Tibial nerve (tissue), 4 donors: ENCODE results near the gene TMEM126B. TPM values are rescaled to one million over a fixed set of nuclear protein-coding genes. Genes with fewer than 3 reads are reported as not detected.
A peak's percentile ranks its signal among the peaks of the same experiment; 100 is the strongest.

Experiments used
- DNase-seq, 2 donors: peaks; one replicate each; pipeline ENCODE4 v3.0.0-alpha.2; 2019; ENCODE audit warnings: low spot score in 2 of 2
- H3K27ac ChIP-seq, 4 donors: fragments of 200-600 bp; sonication (generic) in 3 of 4; one replicate each; pipeline ENCODE4 v1.5.1; 2017 to 2019; ENCODE audit warnings: mild to moderate bottlenecking in 1 of 4
- H3K27me3 ChIP-seq, 2 donors: fragments of 200-600 bp; sonication (generic) in 1 of 2; one replicate each; pipeline versions ENCODE4 v1.5.1 to v1.6.0; 2017 to 2019
- H3K36me3 ChIP-seq, 3 donors: fragments of 200-600 bp; sonication (generic); one replicate each; pipeline ENCODE4 v1.5.1; 2018 to 2019
- H3K4me1 ChIP-seq, 4 donors: fragments of 200-600 bp; sonication (generic) in 3 of 4; one replicate each; pipeline ENCODE4 v1.5.1; 2017 to 2019
- H3K4me3 ChIP-seq, 4 donors: fragments of 200-600 bp; sonication (generic) in 3 of 4; one replicate each; pipeline ENCODE4 v1.5.1; 2017 to 2019; ENCODE audit warnings: mild to moderate bottlenecking in 1 of 4, moderate library complexity in 1 of 4
- H3K9me3 ChIP-seq, 4 donors: fragments of 200-600 bp; sonication (generic) in 3 of 4; one replicate each; pipeline ENCODE4 v1.5.1; 2017 to 2019
- CTCF ChIP-seq, 5 experiments: fragments of 200-600 bp in 3 of 5; fragments of 450-650 bp in 2 of 5; sonication (generic) in 3 of 5; IDR thresholded peaks; one replicate each; pipeline ENCODE4 v1.5.1; 2016 to 2019; ENCODE audit warnings: antibody characterized with exemption in 5 of 5, mild to moderate bottlenecking in 3 of 5, moderate library complexity in 2 of 5
- EP300 ChIP-seq, 2 donors: sonication (generic); formaldehyde crosslinking; IDR thresholded peaks; one replicate each; pipeline ENCODE4 v1.6.1; 2017; ENCODE audit warnings: antibody characterized with exemption in 2 of 2, mild to moderate bottlenecking in 1 of 2
- POLR2A ChIP-seq, 2 donors: fragments of 450-650 bp; IDR thresholded peaks; one replicate each; pipeline ENCODE4 v1.6.1; 2017; ENCODE audit warnings: antibody characterized with exemption in 2 of 2, mild to moderate bottlenecking in 2 of 2, moderate library complexity in 2 of 2
- WGBS, 2 donors: methylation state at CpG; one replicate each; pipeline ENCODE4 v1.1.5; 2018; 5-methylcytosine and 5-hydroxymethylcytosine counted together
- total RNA-seq, 4 donors: library from RNA; depleted of rRNA; stranded (reverse); fragments of >200 nt; gene quantifications; one replicate each; pipeline ENCODE4 v1.1.0, GENCODE V29; 2016

TMEM126B gene
- total RNA-seq, 4 donors from 2014 or later: 39.4 to 55.9 (median 46.4) TPM

- Histone ChIP-seq H3K27ac (no peak overlapping the region), H3K4me3 (no peak overlapping the region), H3K4me1 (peaks cover 0 to 5% (median 0%) of the 10 kb centered on the region in 4 donors), H3K9me3 (no peaks in the 10 kb centered on the region), H3K27me3 (no peaks in the 10 kb centered on the region), H3K36me3 (peaks cover 0 to 3% (median 0%) of the 10 kb centered on the region in 3 donors)
- no peak for DNase-seq
- 87 to 88% methylated on average over 6 of the region's 6 CpGs for WGBS, 2 donors
- no peak for TF ChIP-seq POLR2A (IDR thresholded peaks at IDR 0.05)
- no peak for TF ChIP-seq EP300 (IDR thresholded peaks at IDR 0.05)
- no peak for TF ChIP-seq CTCF (IDR thresholded peaks at IDR 0.05)
Measured at GRCh38 chr11:85619499-85619898, 8.9 kb upstream of the TMEM126B start.

- Histone ChIP-seq H3K36me3 (peaks cover 0 to 3% (median 0%) of the 10 kb centered on the region in 3 donors), H3K27me3 (no peaks in the 10 kb centered on the region), H3K4me3 (no peak overlapping the region), H3K9me3 (no peaks in the 10 kb centered on the region), H3K4me1 (peaks cover 0 to 12% (median under 1%) of the 10 kb centered on the region in 4 donors), H3K27ac (no peak overlapping the region)
- no peak for TF ChIP-seq CTCF (IDR thresholded peaks at IDR 0.05)
- no peak for TF ChIP-seq POLR2A (IDR thresholded peaks at IDR 0.05)
- WGBS, 2 donors: 70 to 86% methylated on average over 3 of the region's 3 CpGs
- no peak for DNase-seq
Measured at GRCh38 chr11:85620256-85620655, 8.1 kb upstream of the TMEM126B start.

- no peak for DNase-seq
- H3K27me3 ChIP-seq: no peaks in the 10 kb centered on the region
- 22 to 36% methylated on average over 2 of the region's 2 CpGs for WGBS, 2 donors
- peak overlapping the region in 3 of 4 donors; percentile 92 to 97 (median 97) for H3K27ac ChIP-seq
- H3K36me3 ChIP-seq: peaks cover 0 to 10% (median 0%) of the 10 kb centered on the region in 3 donors
- peak overlapping the region in 3 of 4 donors; percentile 76 to 88 (median 77) for H3K4me3 ChIP-seq
- TF ChIP-seq CTCF (IDR thresholded peaks at IDR 0.05) (no peak), POLR2A (IDR thresholded peaks at IDR 0.05) (no peak), EP300 (IDR thresholded peaks at IDR 0.05) (no peak)
- H3K4me1 ChIP-seq: peaks cover 0 to 52% (median 18%) of the 10 kb centered on the region in 4 donors
- no peaks in the 10 kb centered on the region for H3K9me3 ChIP-seq
Measured at GRCh38 chr11:85626496-85626895, 1.9 kb upstream of the TMEM126B start.

- Histone ChIP-seq H3K4me1 (peaks cover 0 to 52% (median 18%) of the 10 kb centered on the region in 4 donors), H3K27ac (peak within 1 kb of the TSS; percentile 92 to 97 (median 96)), H3K9me3 (no peaks in the 10 kb centered on the region), H3K4me3 (peak within 1 kb of the TSS; percentile 76 to 88 (median 82)), H3K36me3 (peaks cover 0 to 18% (median 0%) of the 10 kb centered on the region in 3 donors), H3K27me3 (no peaks in the 10 kb centered on the region)
- WGBS, 2 donors: 1% methylated on average over 23 of the region's 23 CpGs
- TF ChIP-seq CTCF (IDR thresholded peaks at IDR 0.05) (no peak), POLR2A (IDR thresholded peaks at IDR 0.05) (no peak), EP300 (IDR thresholded peaks at IDR 0.05) (no peak)
- peak in 1 of 2 donors; percentile 35 for DNase-seq
Measured at GRCh38 chr11:85627332-85627997, 928 bp upstream of the TMEM126B start, which contains the start of gene DLG2. Gene DLG2, minus strand, starts transcription at chr11:85627344.

DNA sequence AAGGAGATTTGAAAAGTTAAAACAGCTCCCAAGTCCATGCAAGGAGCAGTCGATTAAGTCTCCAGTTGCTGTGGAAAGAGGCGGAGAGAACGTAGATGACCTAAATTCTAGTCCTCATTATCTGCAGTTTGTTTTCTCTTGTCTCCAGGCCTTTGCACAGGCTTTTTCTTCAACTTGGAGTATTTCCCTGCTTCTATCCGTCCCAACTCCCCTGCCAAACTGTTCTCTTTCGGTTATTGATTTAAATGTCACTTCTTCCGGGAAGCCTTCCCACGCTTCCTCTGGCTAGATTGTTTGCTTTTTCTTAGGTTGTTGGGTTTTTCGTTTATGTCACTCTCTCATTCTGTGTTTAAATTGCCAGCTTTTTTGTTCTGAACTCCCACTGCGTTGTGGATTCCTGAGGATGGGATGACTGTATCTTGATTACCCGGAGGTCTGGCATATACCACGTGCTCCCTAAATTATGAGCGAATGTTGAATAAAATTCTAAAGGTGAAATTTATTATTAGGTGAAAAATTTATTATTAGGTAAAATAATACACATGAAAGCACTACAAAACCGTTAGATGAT lies 463 bp downstream of the TMEM126B start:
- no peak for TF ChIP-seq EP300 (IDR thresholded peaks at IDR 0.05)
- TF ChIP-seq CTCF (IDR thresholded peaks at IDR 0.05): no peak
- no peak for TF ChIP-seq POLR2A (IDR thresholded peaks at IDR 0.05)
- Histone ChIP-seq H3K9me3 (no peaks in the 10 kb centered on the region), H3K27ac (peak overlapping the region; percentile 87 to 97 (median 93)), H3K4me1 (peaks cover 0 to 52% (median 18%) of the 10 kb centered on the region in 4 donors), H3K27me3 (no peaks in the 10 kb centered on the region), H3K4me3 (peak overlapping the region; percentile 65 to 88 (median 82)), H3K36me3 (peaks cover 0 to 18% (median 0%) of the 10 kb centered on the region in 3 donors)
- WGBS, 2 donors: 1 to 2% methylated on average over 13 of the region's 13 CpGs
- DNase-seq: no peak
